Activated CD4-positive, alpha-beta T cell treated with anti-CD3 and anti-CD28 coated beads, Interleukin-2, amount 50 U/mL, for 16 hours (primary cell): ENCODE measurements around the gene TLN1.
A peak's percentile ranks its signal among the peaks of the same experiment; 100 is the strongest.

Experiments
- DNase-seq: peaks from one replicate; pipeline ENCODE4 v3.0.0-alpha.2; 2020

Gene TLN1

GRCh38 chr9:35658137-35658967, 73.6 kb downstream of the TLN1 start, which contains the start of gene CCDC107:
CCDC107 (plus strand) TSS chr9:35658292; CDS start chr9:35658380, 88 bp downstream.
- DNase-seq: peak; percentile 86

- DNase-seq: peak; percentile 99
These were observed 74.4 kb downstream of the TLN1 start, which contains the start of gene RMRP for GRCh38 chr9:35657546-35658136. RMRP (minus strand) TSS chr9:35658019.

- DNase-seq: no peak
These were observed 75.0 kb downstream of the TLN1 start for GRCh38 chr9:35656831-35657545.

- no peak for DNase-seq
These were observed 75.6 kb downstream of the TLN1 start for GRCh38 chr9:35656348-35656747.

GRCh38 chr9:35653611-35654010, 78.4 kb downstream of the TLN1 start:
- no peak for DNase-seq

- DNase-seq: no peak
These were observed 79.2 kb downstream of the TLN1 start for GRCh38 chr9:35652829-35653209.

GRCh38 chr9:35651956-35652828, 79.8 kb downstream of the TLN1 start:
- DNase-seq: no peak

- peak; percentile 47 for DNase-seq
These were observed 81.4 kb downstream of the TLN1 start, which contains the start of gene SIT1 for GRCh38 chr9:35650341-35651158. SIT1 (minus strand) TSS chr9:35650931; CDS start chr9:35650853, 78 bp downstream.

- DNase-seq: peak; percentile 57
These were observed 82.3 kb downstream of the TLN1 start for GRCh38 chr9:35649431-35650340.
